Measurements from ENCODE around the gene TMEM236. TPM values are rescaled to one million over a fixed set of nuclear protein-coding genes. Genes with fewer than 3 reads are reported as not detected.

Gene TMEM236
- total RNA-seq, 2 donors from 2014 or later = 0.14 to 0.45 TPM

GRCh38 chr10:17740668-17741067, 11.3 kb upstream of the TMEM236 start:
- no peak for DNase-seq (ENCODE audit: low spot score)
- 74% methylated on average over 1 of the region's 1 CpG for WGBS
- TF ChIP-seq POLR2AphosphoS5 (IDR thresholded peaks at IDR 0.05) (no peak), POLR2A (IDR thresholded peaks at IDR 0.05) (no peak), CTCF (IDR thresholded peaks at IDR 0.05) (no peak)
- Histone ChIP-seq H3K4me1 (replicated peaks) (no peaks in the 10 kb centered on the region), H3K27ac (no peak overlapping the region), H3K36me3 (no peaks in the 10 kb centered on the region), H3K27me3 (replicated peaks; ENCODE audit: insufficient read depth) (no peaks in the 10 kb centered on the region), H3K4me3 (no peak overlapping the region), H3K9me3 (no peaks in the 10 kb centered on the region)
- intact Hi-C loops (cut with DNase I) = loop anchor here (2.0 kb wide), 1 partner anchor 132 kb away; no protein-coding TSS in a partner anchor

GRCh38 chr10:17742918-17743317, 9.1 kb upstream of the TMEM236 start:
- Histone ChIP-seq H3K4me1 (replicated peaks) (no peaks in the 10 kb centered on the region), H3K36me3 (no peaks in the 10 kb centered on the region), H3K27me3 (replicated peaks; ENCODE audit: insufficient read depth) (no peaks in the 10 kb centered on the region), H3K27ac (no peak overlapping the region), H3K4me3 (no peak overlapping the region), H3K9me3 (no peaks in the 10 kb centered on the region)
- DNase-seq (ENCODE audit: low spot score) = peak; percentile 20
- intact Hi-C loops (cut with DNase I) = no loop called here
- TF ChIP-seq CTCF (IDR thresholded peaks at IDR 0.05) = peak; percentile 59 to 79 (median 74)
- TF ChIP-seq POLR2AphosphoS5 (IDR thresholded peaks at IDR 0.05) = no peak
- WGBS = 28% methylated on average over 14 of the region's 14 CpGs

- Histone ChIP-seq H3K27ac (no peak overlapping the region), H3K4me3 (no peak overlapping the region), H3K4me1 (replicated peaks) (no peaks in the 10 kb centered on the region), H3K27me3 (replicated peaks; ENCODE audit: insufficient read depth) (no peaks in the 10 kb centered on the region), H3K36me3 (no peaks in the 10 kb centered on the region), H3K9me3 (no peaks in the 10 kb centered on the region)
- intact Hi-C loops (cut with DNase I) = no loop called here
- no peak for DNase-seq (ENCODE audit: low spot score)
- no peak for TF ChIP-seq POLR2AphosphoS5 (IDR thresholded peaks at IDR 0.05)
- no peak for TF ChIP-seq CTCF (IDR thresholded peaks at IDR 0.05)
- no peak for TF ChIP-seq POLR2A (IDR thresholded peaks at IDR 0.05)
- WGBS = 96% methylated on average over 3 of the region's 3 CpGs
Measured at GRCh38 chr10:17743437-17743836, 8.6 kb upstream of the TMEM236 start.

GRCh38 chr10:17744341-17744861, 7.6 kb upstream of the TMEM236 start:
- Histone ChIP-seq H3K9me3 (no peaks in the 10 kb centered on the region), H3K4me1 (replicated peaks) (no peaks in the 10 kb centered on the region), H3K36me3 (no peaks in the 10 kb centered on the region), H3K4me3 (no peak overlapping the region), H3K27me3 (replicated peaks; ENCODE audit: insufficient read depth) (no peaks in the 10 kb centered on the region), H3K27ac (no peak overlapping the region)
- no peak for DNase-seq (ENCODE audit: low spot score)
- 71% methylated on average over 6 of the region's 6 CpGs for WGBS
- no peak for TF ChIP-seq POLR2A (IDR thresholded peaks at IDR 0.05)
- TF ChIP-seq POLR2AphosphoS5 (IDR thresholded peaks at IDR 0.05) = no peak
- no peak for TF ChIP-seq CTCF (IDR thresholded peaks at IDR 0.05)
- intact Hi-C loops (cut with DNase I) = no loop called here

GRCh38 chr10:17747883-17748550, 4.0 kb upstream of the TMEM236 start:
- no peaks in the 10 kb centered on the region for H3K36me3 ChIP-seq
- TF ChIP-seq POLR2AphosphoS5 (IDR thresholded peaks at IDR 0.05) (no peak), POLR2A (IDR thresholded peaks at IDR 0.05) (no peak), CTCF (IDR thresholded peaks at IDR 0.05) (no peak)
- intact Hi-C loops (cut with DNase I) = no loop called here
- H3K27me3 ChIP-seq (replicated peaks; ENCODE audit: insufficient read depth) = no peaks in the 10 kb centered on the region
- H3K27ac ChIP-seq = no peak overlapping the region
- DNase-seq (ENCODE audit: low spot score) = no peak
- no peak overlapping the region for H3K4me3 ChIP-seq
- 83% methylated on average over 10 of the region's 10 CpGs for WGBS
- H3K4me1 ChIP-seq (replicated peaks) = no peaks in the 10 kb centered on the region
- no peaks in the 10 kb centered on the region for H3K9me3 ChIP-seq
